NB4 (cell line): Measurements from ENCODE around the gene TESPA1.

Source experiments
- MYC ChIP-seq: IDR thresholded peaks from 2 replicates; pipeline ENCODE4 v1.6.1; 2011; ENCODE audit warnings: low read depth, low read length
- POLR2A ChIP-seq: IDR thresholded peaks from 2 replicates; pipeline ENCODE4 v1.6.1; 2011; ENCODE audit warnings: mild to moderate bottlenecking; ENCODE audit not compliant: insufficient read length; ENCODE audit errors: extremely low read depth
- TF ChIP-seq, protein P1 (sequence below): IDR thresholded peaks from one replicate; pipeline ENCODE4 v1.5.1; 2012; ENCODE audit warnings: low read depth, low read length

DNA sequence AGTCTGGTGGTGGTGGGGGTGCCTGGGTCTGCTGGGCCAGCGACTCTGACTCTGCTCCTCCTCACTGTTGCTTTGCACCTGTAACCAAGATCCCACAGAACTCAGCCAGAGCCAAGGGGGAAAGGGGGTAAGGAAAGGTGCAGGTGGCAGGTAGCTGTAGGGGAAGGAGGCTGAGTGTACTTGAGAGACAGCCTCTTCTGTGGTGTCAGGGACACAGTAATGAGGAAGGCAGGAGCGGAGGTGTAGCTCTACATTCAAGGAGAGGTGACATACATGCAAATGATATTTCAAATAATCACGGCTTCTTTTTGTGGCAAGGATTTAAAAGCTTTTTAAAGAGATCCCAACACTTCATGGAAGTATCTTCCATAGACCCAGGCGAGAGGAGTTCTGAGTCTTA lies 23.4 kb downstream of the TESPA1 start:
- TF ChIP-seq, protein P1, sequence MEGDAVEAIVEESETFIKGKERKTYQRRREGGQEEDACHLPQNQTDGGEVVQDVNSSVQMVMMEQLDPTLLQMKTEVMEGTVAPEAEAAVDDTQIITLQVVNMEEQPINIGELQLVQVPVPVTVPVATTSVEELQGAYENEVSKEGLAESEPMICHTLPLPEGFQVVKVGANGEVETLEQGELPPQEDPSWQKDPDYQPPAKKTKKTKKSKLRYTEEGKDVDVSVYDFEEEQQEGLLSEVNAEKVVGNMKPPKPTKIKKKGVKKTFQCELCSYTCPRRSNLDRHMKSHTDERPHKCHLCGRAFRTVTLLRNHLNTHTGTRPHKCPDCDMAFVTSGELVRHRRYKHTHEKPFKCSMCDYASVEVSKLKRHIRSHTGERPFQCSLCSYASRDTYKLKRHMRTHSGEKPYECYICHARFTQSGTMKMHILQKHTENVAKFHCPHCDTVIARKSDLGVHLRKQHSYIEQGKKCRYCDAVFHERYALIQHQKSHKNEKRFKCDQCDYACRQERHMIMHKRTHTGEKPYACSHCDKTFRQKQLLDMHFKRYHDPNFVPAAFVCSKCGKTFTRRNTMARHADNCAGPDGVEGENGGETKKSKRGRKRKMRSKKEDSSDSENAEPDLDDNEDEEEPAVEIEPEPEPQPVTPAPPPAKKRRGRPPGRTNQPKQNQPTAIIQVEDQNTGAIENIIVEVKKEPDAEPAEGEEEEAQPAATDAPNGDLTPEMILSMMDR, result no peak
- no peak for TF ChIP-seq POLR2A
- TF ChIP-seq MYC, result no peak
